ENCODE measurements around the gene UTP25. TPM values are rescaled to one million over a fixed set of nuclear protein-coding genes. Genes with fewer than 3 reads are reported as not detected.
A peak's percentile ranks its signal among the peaks of the same experiment; 100 is the strongest.

UTP25 gene
- total and polyA plus RNA-seq, 8 donors: 0.95 to 4.4 (median 3.0) TPM

DNA sequence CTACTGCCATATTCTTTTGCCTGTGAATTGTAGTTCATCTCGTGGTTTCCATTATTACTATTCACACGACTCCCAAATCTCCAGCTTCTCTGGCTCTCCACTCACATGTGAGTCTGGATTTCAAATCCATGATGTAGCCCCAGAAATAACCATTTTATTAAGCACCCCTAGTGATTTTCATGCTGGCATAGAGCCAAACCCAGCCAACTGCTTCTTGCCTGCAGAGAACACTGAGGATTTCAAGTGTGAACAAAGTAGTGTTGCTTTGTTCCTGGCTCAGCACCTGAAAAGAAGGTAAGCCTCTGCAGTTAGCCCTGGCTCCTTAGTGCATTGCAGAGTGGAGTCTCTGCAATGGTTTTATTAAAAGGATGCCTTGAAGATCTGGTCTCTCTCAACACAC lies 25.9 kb downstream of the UTP25 start:
- Histone ChIP-seq H3K36me3 (peaks cover 0 to 24% (median 4%) of the 10 kb centered on the region in 3 donors), H3K9me3 (no peaks in the 10 kb centered on the region), H3K4me1 (no peaks in the 10 kb centered on the region), H3K4me3 (no peak overlapping the region), H3K27me3 (no peaks in the 10 kb centered on the region), H3K27ac (no peak overlapping the region)
- TF ChIP-seq, protein P1, sequence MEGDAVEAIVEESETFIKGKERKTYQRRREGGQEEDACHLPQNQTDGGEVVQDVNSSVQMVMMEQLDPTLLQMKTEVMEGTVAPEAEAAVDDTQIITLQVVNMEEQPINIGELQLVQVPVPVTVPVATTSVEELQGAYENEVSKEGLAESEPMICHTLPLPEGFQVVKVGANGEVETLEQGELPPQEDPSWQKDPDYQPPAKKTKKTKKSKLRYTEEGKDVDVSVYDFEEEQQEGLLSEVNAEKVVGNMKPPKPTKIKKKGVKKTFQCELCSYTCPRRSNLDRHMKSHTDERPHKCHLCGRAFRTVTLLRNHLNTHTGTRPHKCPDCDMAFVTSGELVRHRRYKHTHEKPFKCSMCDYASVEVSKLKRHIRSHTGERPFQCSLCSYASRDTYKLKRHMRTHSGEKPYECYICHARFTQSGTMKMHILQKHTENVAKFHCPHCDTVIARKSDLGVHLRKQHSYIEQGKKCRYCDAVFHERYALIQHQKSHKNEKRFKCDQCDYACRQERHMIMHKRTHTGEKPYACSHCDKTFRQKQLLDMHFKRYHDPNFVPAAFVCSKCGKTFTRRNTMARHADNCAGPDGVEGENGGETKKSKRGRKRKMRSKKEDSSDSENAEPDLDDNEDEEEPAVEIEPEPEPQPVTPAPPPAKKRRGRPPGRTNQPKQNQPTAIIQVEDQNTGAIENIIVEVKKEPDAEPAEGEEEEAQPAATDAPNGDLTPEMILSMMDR (IDR thresholded peaks at IDR 0.05): no peak
- intact Hi-C loops (cut with DNase I): no loop called here
- WGBS, 2 donors: 92 to 96% methylated on average over 2 of the region's 2 CpGs
- FAIRE-seq (no peak), ATAC-seq (no peak), DNase-seq (no peak)

GRCh38 chr1:209854196-209854595 lies 26.4 kb downstream of the UTP25 start:
- TF ChIP-seq, protein P1 (IDR thresholded peaks at IDR 0.05): no peak

GRCh38 chr1:209855006-209855405 lies 27.2 kb downstream of the UTP25 start:
- no peaks in the 10 kb centered on the region for H3K27me3 ChIP-seq
- 82 to 85% methylated on average over 8 of the region's 8 CpGs for WGBS, 2 donors
- no peaks in the 10 kb centered on the region for H3K9me3 ChIP-seq
- ATAC-seq: no peak
- H3K27ac ChIP-seq: no peak overlapping the region
- TF ChIP-seq, protein P1 (IDR thresholded peaks at IDR 0.05): no peak
- no peaks in the 10 kb centered on the region for H3K4me1 ChIP-seq
- intact Hi-C loops (cut with DNase I): no loop called here
- H3K36me3 ChIP-seq: peaks cover 0 to 24% (median 0%) of the 10 kb centered on the region in 3 donors
- no peak for FAIRE-seq
- no peak overlapping the region for H3K4me3 ChIP-seq
- no peak for DNase-seq

More at GRCh38 chr1:209854196-209854595, 26.4 kb downstream of the UTP25 start:
- FAIRE-seq (no peak), DNase-seq (no peak), ATAC-seq (no peak)
- Histone ChIP-seq H3K36me3 (peaks cover 0 to 24% (median 4%) of the 10 kb centered on the region in 3 donors), H3K27ac (no peak overlapping the region), H3K4me3 (no peak overlapping the region), H3K27me3 (no peaks in the 10 kb centered on the region), H3K4me1 (no peaks in the 10 kb centered on the region), H3K9me3 (no peaks in the 10 kb centered on the region)
- 51 to 81% methylated on average over 3 of the region's 3 CpGs for WGBS, 2 donors
- intact Hi-C loops (cut with DNase I): no loop called here

DNA sequence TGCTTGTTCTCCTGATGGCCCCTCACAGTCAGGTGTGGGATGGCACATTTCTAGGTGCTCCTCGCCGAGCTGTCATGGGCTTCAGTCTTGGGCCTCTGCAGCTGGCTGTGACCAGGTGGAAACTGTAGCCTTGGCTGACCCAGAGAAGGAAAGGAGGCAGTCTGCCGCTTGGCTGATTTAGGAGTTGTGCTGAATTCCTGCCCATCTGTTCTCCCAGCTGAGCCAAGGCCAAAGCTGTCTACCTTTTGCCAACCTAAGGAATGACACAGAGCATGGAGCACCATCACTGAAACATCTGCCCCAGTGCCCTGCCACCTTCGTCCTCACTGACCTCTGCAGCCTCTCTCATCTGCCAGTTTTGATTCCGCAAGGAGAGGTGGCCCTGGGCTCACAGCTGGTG lies 27.9 kb downstream of the UTP25 start:
- ATAC-seq (peak in 2 of 4 donors; percentile 18 to 52), FAIRE-seq (no peak)
- TF ChIP-seq, protein P1 (IDR thresholded peaks at IDR 0.05): no peak

GRCh38 chr1:209858561-209859103 lies 30.9 kb downstream of the UTP25 start:
- no peak for ATAC-seq
- WGBS, 2 donors: 88 to 90% methylated on average over 40 to 41 of the region's 41 CpGs
- FAIRE-seq: no peak
- peak in 1 of 6 donors; percentile 71 for DNase-seq
- Histone ChIP-seq H3K36me3 (peaks cover 0 to 5% (median 0%) of the 10 kb centered on the region in 3 donors), H3K4me1 (no peaks in the 10 kb centered on the region), H3K9me3 (no peaks in the 10 kb centered on the region), H3K27ac (no peak overlapping the region), H3K4me3 (no peak overlapping the region), H3K27me3 (no peaks in the 10 kb centered on the region)
- intact Hi-C loops (cut with DNase I): no loop called here
- TF ChIP-seq, protein P1 (IDR thresholded peaks at IDR 0.05): no peak

More for the DNA sequence above, 27.9 kb downstream of the UTP25 start:
- intact Hi-C loops (cut with DNase I): no loop called here
- 52 to 61% methylated on average over 5 of the region's 5 CpGs for WGBS, 2 donors
- no peaks in the 10 kb centered on the region for H3K9me3 ChIP-seq
- no peaks in the 10 kb centered on the region for H3K27me3 ChIP-seq
- peaks cover 0 to 24% (median 0%) of the 10 kb centered on the region in 3 donors for H3K36me3 ChIP-seq
- no peak overlapping the region for H3K4me3 ChIP-seq
- no peak overlapping the region for H3K27ac ChIP-seq
- DNase-seq: no peak
- H3K4me1 ChIP-seq: no peaks in the 10 kb centered on the region
